Measurements from ENCODE around the gene LMO4. TPM values are rescaled to one million over a fixed set of nuclear protein-coding genes. Genes with fewer than 3 reads are reported as not detected.

LMO4 gene
- total and polyA plus RNA-seq, 2 of the 13 experiments (the other 11 are each of a cell fraction or from before 2014, with no cell fraction given) = 19.3 to 49.9 TPM

- in situ Hi-C loops (cut with HindIII; ENCODE audit: extremely low pct_ligation_motif_present, low pct_unique_long_range_greater_than_20kb) (no loop called here), intact Hi-C loops (cut with micrococcal nuclease; ENCODE audit: unreplicated experiment) (no loop called here)
- no TSS peak for BruUV-seq (replicated peaks)
- CTCF ChIA-PET (ENCODE audit: low intra/inter-chr PET ratio, low total read pairs) = no interaction called here
- Histone ChIP-seq H3K4me1 (ENCODE audit: insufficient read depth, low read length) (no peaks in the 10 kb centered on the region), H3K9me3 (ENCODE audit: low read length) (no peaks in the 10 kb centered on the region), H3K79me2 (ENCODE audit: insufficient read depth, low read length) (no peaks in the 10 kb centered on the region), H3K27ac (ENCODE audit: extremely low read length, insufficient read depth, low read length) (no peak overlapping the region), H3K9ac (ENCODE audit: insufficient read depth, low read depth, low read length) (no peak overlapping the region), H3K36me3 (replicated peaks in 1 of 2; ENCODE audit: control insufficient read depth in 1 of 2, insufficient read depth in 2 of 2, low read length in 2 of 2) (no peaks in the 10 kb centered on the region), H3K4me2 (ENCODE audit: low read depth, low read length) (no peak overlapping the region), H4K20me1 (ENCODE audit: insufficient read depth, low read length) (no peaks in the 10 kb centered on the region), H3K27me3 (ENCODE audit: control insufficient read depth in 1 of 2, insufficient read depth in 2 of 2, low read length in 2 of 2) (no peaks in the 10 kb centered on the region; a peak in 1 of 5 replicates), H2AFZ (ENCODE audit: low read length) (no peak overlapping the region), H3K4me3 (replicated peaks in 1 of 3; ENCODE audit: insufficient read depth in 1 of 3, low read depth in 2 of 3, low read length in 3 of 3) (no peak overlapping the region)
- DNase-seq (ENCODE audit: low spot score) (no peak), ATAC-seq (no peak), FAIRE-seq (no peak)
- 6% methylated on average over 11 of the region's 11 CpGs for WGBS (ENCODE audit: low lambda C conversion rate)
- POLR2A ChIA-PET = no interaction called here
- no peak for TF ChIP-seq DR1 (CRISPR knock-in tag; IDR thresholded peaks at IDR 0.05)
- TF ChIP-seq MATR3 (CRISPR knock-in tag; IDR thresholded peaks at IDR 0.05) = no peak
Observed at GRCh38 chr1:87295445-87296110, 33.1 kb upstream of the LMO4 start.

- FAIRE-seq (no peak), DNase-seq (ENCODE audit: low spot score) (no peak), ATAC-seq (no peak)
- in situ Hi-C loops (cut with HindIII; ENCODE audit: extremely low pct_ligation_motif_present, low pct_unique_long_range_greater_than_20kb) = no loop called here
- Histone ChIP-seq H3K27me3 (ENCODE audit: control insufficient read depth in 1 of 2, insufficient read depth in 2 of 2, low read length in 2 of 2) (no peaks in the 10 kb centered on the region; a peak in 1 of 5 replicates), H3K4me3 (replicated peaks in 1 of 3; ENCODE audit: insufficient read depth in 1 of 3, low read depth in 2 of 3, low read length in 3 of 3) (no peak overlapping the region), H4K20me1 (ENCODE audit: insufficient read depth, low read length) (no peaks in the 10 kb centered on the region), H3K79me2 (ENCODE audit: insufficient read depth, low read length) (no peaks in the 10 kb centered on the region), H3K9me3 (ENCODE audit: low read length) (no peaks in the 10 kb centered on the region), H3K36me3 (replicated peaks in 1 of 2; ENCODE audit: control insufficient read depth in 1 of 2, insufficient read depth in 2 of 2, low read length in 2 of 2) (no peaks in the 10 kb centered on the region), H3K27ac (ENCODE audit: extremely low read length, insufficient read depth, low read length) (no peak overlapping the region), H3K4me1 (ENCODE audit: insufficient read depth, low read length) (no peaks in the 10 kb centered on the region), H3K9ac (ENCODE audit: insufficient read depth, low read depth, low read length) (no peak overlapping the region), H2AFZ (ENCODE audit: low read length) (no peak overlapping the region), H3K4me2 (ENCODE audit: low read depth, low read length) (no peak overlapping the region)
- intact Hi-C loops (cut with micrococcal nuclease; ENCODE audit: unreplicated experiment) = no loop called here
- WGBS (ENCODE audit: low lambda C conversion rate) = 45% methylated on average over 5 of the region's 6 CpGs
- ChIA-PET CTCF (ENCODE audit: low intra/inter-chr PET ratio, low total read pairs) (no interaction called here), POLR2A (interaction anchor here (0.6 kb wide), 1 partner anchor 32 kb away, joined by 4 read pairs; the partner anchor contains the start of gene LMO4)
- no peak for TF ChIP-seq SNAPC4 (CRISPR knock-in tag; IDR thresholded peaks at IDR 0.05)
- no peak for TF ChIP-seq POGZ (CRISPR knock-in tag; IDR thresholded peaks at IDR 0.05)
- no peak for TF ChIP-seq PTBP1 (IDR thresholded peaks at IDR 0.05; ENCODE audit: low read depth, low read length, poor library complexity, severe bottlenecking)
- BruUV-seq (replicated peaks) = no TSS peak
Observed at GRCh38 chr1:87296206-87296605, 32.5 kb upstream of the LMO4 start.
